Mononuclear cell (primary cell): Measurements from ENCODE around the gene SLAMF6. TPM values are rescaled to one million over a fixed set of nuclear protein-coding genes. Genes with fewer than 3 reads are reported as not detected.
"Not testable (repeated sequence)": the region's sequence is repeated elsewhere in the genome, so short reads cannot be mapped to it uniquely, and the experiment has no call there.

Experiments used
- H3K27me3 ChIP-seq: 2 replicates; pipeline ENCODE4 v1.6.0; 2011; ENCODE audit warnings: low read length, control low read depth; ENCODE audit not compliant: insufficient read depth
- H3K4me1 ChIP-seq: 2 replicates; pipeline ENCODE4 v1.5.1; 2011; ENCODE audit warnings: mild to moderate bottlenecking, low read length, control low read depth; ENCODE audit not compliant: insufficient read depth
- H3K4me3 ChIP-seq: 2 replicates; pipeline ENCODE4 v1.5.1; 2011; ENCODE audit warnings: mild to moderate bottlenecking, low read length, moderate library complexity
- H3K9me3 ChIP-seq: 2 replicates; pipeline ENCODE4 v1.5.1; 2011; ENCODE audit warnings: low read depth, mild to moderate bottlenecking, control low read depth, low read length
- total RNA-seq: library from RNA; depleted of rRNA; stranded (reverse); fragments of >200 nt; gene quantifications from one replicate; pipeline ENCODE4 v1.2.3, GENCODE V29; 2012

The SLAMF6 gene
- total RNA-seq, result 8.2 TPM

DNA sequence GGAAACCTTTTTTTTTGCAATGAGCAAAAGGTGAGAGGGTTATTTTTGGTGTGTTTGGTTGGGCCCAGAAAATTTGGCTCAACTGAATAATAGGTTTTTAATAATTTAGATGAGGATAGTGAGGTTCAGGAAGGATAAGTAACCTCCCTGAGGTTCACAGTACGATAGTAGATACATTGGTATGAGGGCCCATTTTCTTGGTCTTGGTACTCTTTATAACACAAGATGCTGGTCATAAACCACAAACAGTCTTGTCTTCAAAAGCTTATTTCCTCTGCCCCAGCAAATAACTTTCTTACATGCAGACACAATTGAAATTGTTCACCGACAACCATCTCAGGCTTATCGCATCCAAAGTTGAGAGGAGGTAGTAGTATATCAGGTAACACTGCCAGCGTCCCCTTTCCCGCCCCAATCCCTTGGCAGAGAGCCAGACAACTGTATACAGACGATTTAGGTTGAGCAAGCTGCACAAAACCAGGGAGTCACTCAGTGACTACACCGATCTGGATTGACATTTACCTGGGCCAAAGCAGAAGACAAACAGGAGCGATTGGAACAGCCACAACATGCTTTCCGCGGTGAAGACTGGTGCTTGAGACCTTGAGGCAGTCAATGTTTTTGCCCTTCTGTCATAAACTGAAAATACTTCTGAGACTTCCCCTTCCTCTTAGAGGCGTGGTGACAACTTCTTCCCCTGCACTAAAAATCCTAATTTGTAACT lies at the start of gene SLAMF6:
Gene SLAMF6, minus strand, starts transcription at position 634 of the 724 bp plus-strand sequence. Its CDS starts 63 bp downstream, at position 571.
- H3K4me3 ChIP-seq, result peak within 1 kb of the TSS; percentile 52
- peaks cover 24% of the 10 kb centered on the region for H3K4me1 ChIP-seq
- no peaks in the 10 kb centered on the region for H3K9me3 ChIP-seq
- no peaks in the 10 kb centered on the region for H3K27me3 ChIP-seq

DNA sequence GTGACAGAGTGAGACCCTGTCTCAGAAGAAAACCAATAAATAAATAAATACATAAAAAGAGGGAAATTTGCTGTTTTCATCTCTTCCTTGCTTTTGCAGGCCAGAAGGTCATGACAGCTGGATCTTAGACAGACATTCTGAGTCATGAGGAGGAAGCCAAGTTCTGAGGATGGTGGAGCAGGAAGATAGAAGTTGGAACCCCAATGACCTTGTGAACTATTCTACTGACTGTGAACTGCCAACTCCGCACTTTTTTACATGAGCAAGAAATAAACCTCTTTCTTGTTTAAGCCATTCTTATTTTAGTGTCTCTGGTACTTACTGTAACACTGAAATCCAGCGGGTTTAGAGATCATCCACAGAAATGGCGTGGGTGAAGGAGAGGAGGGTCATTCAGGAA lies 47.8 kb upstream of the SLAMF6 start:
- Histone ChIP-seq H3K9me3 (no peaks in the 10 kb centered on the region), H3K4me3 (no peak overlapping the region), H3K4me1 (peaks cover 95% of the 10 kb centered on the region), H3K27me3 (no peaks in the 10 kb centered on the region)

DNA sequence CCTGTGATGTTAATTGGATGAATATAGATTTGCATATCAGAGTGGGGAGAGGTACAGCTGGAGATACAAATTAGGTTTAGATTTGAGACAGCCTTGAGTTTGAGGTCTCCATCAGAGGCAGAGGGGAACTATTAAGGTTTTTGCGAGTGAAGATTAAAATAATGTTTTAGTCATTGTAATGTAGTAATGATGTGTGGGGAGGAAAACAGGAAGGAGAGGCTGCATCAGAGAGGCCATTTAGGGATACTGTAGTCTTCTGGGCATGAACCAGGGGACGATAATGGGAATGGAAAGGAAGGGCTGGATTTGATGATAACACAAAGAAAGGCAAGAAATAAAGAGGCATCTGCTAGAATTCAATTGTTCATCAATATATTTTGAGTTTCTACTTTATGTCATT lies 46.8 kb upstream of the SLAMF6 start:
- no peaks in the 10 kb centered on the region for H3K27me3 ChIP-seq
- H3K4me3 ChIP-seq, result no peak overlapping the region
- H3K9me3 ChIP-seq, result no peaks in the 10 kb centered on the region
- peaks cover 93% of the 10 kb centered on the region for H3K4me1 ChIP-seq

DNA sequence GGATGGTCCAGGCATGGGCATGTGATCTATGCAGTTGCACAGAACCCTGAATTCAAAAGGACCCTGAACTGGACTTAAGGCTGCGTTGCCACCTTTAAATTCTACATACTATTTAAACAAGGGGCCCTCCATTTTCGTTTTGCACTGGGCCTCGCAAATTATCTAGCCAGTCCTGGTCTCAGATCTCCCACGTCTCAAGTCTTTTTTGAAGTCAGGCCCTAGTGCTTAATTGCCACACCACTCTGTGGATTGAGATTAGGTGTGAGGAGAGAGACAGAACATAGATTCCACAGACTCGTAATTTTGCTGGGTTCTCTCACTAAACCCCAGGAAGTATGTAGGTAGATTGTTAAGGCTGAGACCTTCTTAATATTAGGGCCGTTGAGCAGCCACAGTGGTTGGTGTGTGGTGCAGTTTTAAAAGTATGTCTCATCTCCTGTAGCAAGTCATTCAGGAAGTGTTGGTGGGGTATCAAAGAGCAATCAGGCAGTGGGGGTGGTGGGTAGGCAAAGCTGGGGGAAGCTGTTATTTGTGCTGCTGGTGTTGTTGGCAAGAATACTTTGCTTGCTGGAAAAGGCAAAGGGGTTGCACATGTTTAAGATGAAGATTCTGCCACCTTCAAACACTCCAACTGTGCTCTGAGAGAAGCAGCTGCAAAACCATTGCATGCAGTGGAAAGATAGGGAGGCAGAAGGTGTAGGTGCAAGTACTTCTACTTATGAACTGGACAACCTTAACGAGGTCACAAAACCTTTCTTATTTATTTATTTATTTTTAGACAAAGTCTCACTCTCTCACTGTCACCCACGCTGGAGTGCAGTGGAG lies 45.0 kb upstream of the SLAMF6 start:
- Histone ChIP-seq H3K4me3 (no peak overlapping the region), H3K27me3 (no peaks in the 10 kb centered on the region), H3K9me3 (no peaks in the 10 kb centered on the region), H3K4me1 (peaks cover 76% of the 10 kb centered on the region)

DNA sequence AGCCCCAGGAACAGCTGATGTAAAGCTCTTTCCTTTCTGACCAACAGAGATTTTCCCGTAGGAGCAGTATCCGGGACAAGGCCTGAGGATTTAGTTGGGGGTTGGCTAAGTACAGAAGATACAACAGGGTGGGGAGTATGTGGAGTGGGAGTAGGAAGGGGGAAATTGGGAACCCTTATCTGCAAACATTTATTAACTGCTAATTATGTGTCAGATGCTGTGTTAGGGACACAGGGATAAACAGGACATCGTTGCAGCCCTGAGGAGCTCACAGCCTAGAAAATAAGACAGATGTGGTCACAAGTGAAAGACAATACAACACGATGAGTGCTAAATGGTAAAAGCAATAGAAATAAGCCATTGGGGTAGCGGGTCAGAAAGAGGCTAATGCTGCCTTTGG lies 44.3 kb upstream of the SLAMF6 start:
- Histone ChIP-seq H3K4me1 (peaks cover 70% of the 10 kb centered on the region), H3K4me3 (no peak overlapping the region), H3K9me3 (no peaks in the 10 kb centered on the region), H3K27me3 (no peaks in the 10 kb centered on the region)

GRCh38 chr1:160565564-160565963 lies 42.5 kb upstream of the SLAMF6 start:
- H3K9me3 ChIP-seq, result no peaks in the 10 kb centered on the region
- peaks cover 68% of the 10 kb centered on the region for H3K4me1 ChIP-seq
- H3K27me3 ChIP-seq, result no peaks in the 10 kb centered on the region
- H3K4me3 ChIP-seq, result no peak overlapping the region

GRCh38 chr1:160563230-160563629 lies 40.2 kb upstream of the SLAMF6 start:
- peaks cover 67% of the 10 kb centered on the region for H3K4me1 ChIP-seq
- H3K27me3 ChIP-seq, H3K9me3 ChIP-seq, H3K4me3 ChIP-seq: not testable (repeated sequence)

GRCh38 chr1:160562745-160563144 lies 39.7 kb upstream of the SLAMF6 start:
- not testable (repeated sequence) for H3K27me3 ChIP-seq, H3K9me3 ChIP-seq, H3K4me3 ChIP-seq
- H3K4me1 ChIP-seq, result peaks cover 67% of the 10 kb centered on the region

DNA sequence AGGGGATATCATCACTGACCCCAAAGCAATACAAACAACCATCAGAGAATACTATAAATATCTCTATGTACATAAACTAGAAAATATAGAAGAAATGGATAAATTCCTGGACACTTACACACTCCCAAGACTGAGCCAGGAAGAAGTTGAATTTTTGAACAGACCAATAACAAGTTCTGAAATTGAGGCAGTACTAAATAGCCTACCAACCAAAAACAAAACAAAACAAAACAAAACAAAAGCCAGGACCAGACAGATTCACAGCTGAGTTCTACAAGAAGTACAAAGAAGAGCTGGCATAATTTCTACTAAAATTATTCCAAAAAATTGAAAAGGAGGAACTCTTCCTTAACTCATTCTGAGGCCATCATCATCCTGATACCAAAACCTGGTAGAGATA lies 37.8 kb upstream of the SLAMF6 start:
- no peaks in the 10 kb centered on the region for H3K9me3 ChIP-seq
- no peak overlapping the region for H3K4me3 ChIP-seq
- peaks cover 54% of the 10 kb centered on the region for H3K4me1 ChIP-seq
- no peaks in the 10 kb centered on the region for H3K27me3 ChIP-seq

- Histone ChIP-seq H3K27me3 (no peaks in the 10 kb centered on the region), H3K4me1 (peaks cover 48% of the 10 kb centered on the region), H3K4me3 (no peak overlapping the region), H3K9me3 (no peaks in the 10 kb centered on the region)
Observed at GRCh38 chr1:160560045-160560705, 37.1 kb upstream of the SLAMF6 start.

- H3K27me3 ChIP-seq, H3K4me3 ChIP-seq, H3K9me3 ChIP-seq: not testable (repeated sequence)
- peaks cover 46% of the 10 kb centered on the region for H3K4me1 ChIP-seq
Observed at GRCh38 chr1:160559437-160559836, 36.4 kb upstream of the SLAMF6 start.

DNA sequence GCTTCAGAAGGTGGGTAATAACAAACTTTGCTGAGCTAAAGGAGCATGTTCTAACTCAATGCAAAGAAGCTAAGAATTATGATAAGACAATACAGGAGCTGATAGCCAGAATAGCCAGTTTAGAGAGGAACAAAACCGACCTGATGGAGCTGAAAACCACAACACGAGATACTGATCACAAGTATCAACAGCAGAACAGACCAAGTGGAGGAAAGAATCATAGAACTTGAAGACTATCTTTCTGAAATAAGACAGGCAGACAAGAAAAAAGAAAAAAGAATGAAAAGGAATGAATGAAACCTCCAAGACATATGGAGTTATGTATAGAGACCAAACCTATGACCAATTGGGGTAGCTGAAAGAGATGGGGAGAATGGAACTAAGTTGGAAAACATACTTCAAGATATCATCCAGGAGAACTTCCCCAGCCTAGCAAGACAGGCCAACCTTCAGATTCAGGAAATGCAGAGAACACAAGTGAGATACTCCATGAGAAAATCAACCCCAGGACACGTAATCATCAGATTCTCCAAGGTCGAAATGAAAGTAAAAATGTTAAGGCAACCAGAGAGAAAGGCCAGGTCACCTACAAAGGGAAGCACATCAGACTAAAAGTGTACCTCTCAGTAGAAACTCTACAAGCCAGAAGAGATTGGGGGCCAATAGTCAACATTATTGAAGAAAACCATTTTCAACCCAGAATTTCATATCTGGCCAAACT lies 35.8 kb upstream of the SLAMF6 start:
- peaks cover 46% of the 10 kb centered on the region for H3K4me1 ChIP-seq
- no peaks in the 10 kb centered on the region for H3K27me3 ChIP-seq
- H3K9me3 ChIP-seq, result no peaks in the 10 kb centered on the region
- H3K4me3 ChIP-seq, result no peak overlapping the region

DNA sequence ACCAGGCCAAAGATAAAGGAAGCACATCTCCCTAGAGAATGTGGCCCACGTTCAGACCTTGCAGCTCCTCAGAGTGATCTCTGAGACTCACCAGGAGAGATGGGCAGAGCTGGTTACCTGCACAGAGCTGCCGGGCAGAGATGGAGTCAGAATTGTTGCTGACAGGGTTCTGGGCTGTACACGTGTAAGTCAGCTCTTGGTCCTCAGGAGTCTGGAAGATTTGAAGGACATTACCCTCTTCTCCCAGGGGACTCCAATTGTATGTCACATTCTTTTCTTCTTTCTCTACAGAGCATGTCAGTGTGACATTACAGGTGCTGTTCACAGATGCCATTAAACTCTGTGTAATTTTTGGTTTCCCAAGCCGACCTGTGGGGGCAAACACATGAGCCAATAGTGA lies 30.7 kb upstream of the SLAMF6 start:
- no peak overlapping the region for H3K4me3 ChIP-seq
- H3K9me3 ChIP-seq, result no peaks in the 10 kb centered on the region
- peaks cover 41% of the 10 kb centered on the region for H3K4me1 ChIP-seq
- H3K27me3 ChIP-seq, result no peaks in the 10 kb centered on the region

DNA sequence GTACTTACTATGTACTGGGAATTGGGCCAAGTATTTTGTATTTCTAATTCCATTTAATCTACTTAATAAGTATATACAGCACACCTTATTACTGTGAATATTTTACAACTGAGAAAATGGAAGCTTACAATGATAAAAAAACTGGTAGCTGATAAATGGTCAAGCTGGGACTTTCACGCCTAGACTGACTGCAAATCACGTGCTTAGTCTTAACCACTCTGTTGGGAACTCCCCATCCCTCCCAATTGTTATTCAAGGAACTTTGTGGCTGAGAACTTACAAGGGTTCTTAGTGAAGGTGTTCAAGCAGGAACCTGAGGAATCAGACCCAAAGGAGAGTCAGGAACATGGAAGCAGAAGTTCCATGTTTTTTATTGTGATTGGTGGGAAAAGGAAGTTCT lies 29.4 kb upstream of the SLAMF6 start:
- Histone ChIP-seq H3K4me1 (peaks cover 43% of the 10 kb centered on the region), H3K27me3 (no peaks in the 10 kb centered on the region), H3K4me3 (no peak overlapping the region), H3K9me3 (no peaks in the 10 kb centered on the region)

- Histone ChIP-seq H3K4me1 (peaks cover 61% of the 10 kb centered on the region), H3K9me3 (no peaks in the 10 kb centered on the region), H3K4me3 (no peak overlapping the region), H3K27me3 (no peaks in the 10 kb centered on the region)
Observed at GRCh38 chr1:160550572-160551034, 27.5 kb upstream of the SLAMF6 start.
